ENCODE data around the gene MC1R.

- TF ChIP-seq POLR2A (IDR thresholded peaks at IDR 0.05; ENCODE audit: low read depth, low read length) (no peak), POLR2AphosphoS5 (IDR thresholded peaks at IDR 0.05; ENCODE audit: low read depth, low read length) (no peak)
Observed at GRCh38 chr16:89887243-89887642, 31.4 kb upstream of the MC1R start.

All from GM12892 (cell line).